ENCODE measurements around the gene GJB5. TPM values are rescaled to one million over a fixed set of nuclear protein-coding genes. Genes with fewer than 3 reads are reported as not detected.
"Not testable (repeated sequence)": the region's sequence is repeated elsewhere in the genome, so short reads cannot be mapped to it uniquely, and the experiment has no call there.

Gene GJB5
- polyA plus RNA-seq (ENCODE audit: insufficient read length): 0.39 TPM

- DNase-seq: no peak
These were observed at the start of gene GJB5 for GRCh38 chr1:34754964-34755637. TSS of gene GJB5 (plus strand) at chr1:34755047. CDS start at chr1:34757331, 2,284 bp downstream.

GRCh38 chr1:34705077-34705476, 49.8 kb upstream of the GJB5 start:
- DNase-seq: no peak

GRCh38 chr1:34708106-34708505, 46.7 kb upstream of the GJB5 start:
- DNase-seq: no peak

GRCh38 chr1:34709547-34709946, 45.3 kb upstream of the GJB5 start:
- DNase-seq: peak; percentile 5

GRCh38 chr1:34710812-34711211, 44.0 kb upstream of the GJB5 start:
- DNase-seq: no peak

GRCh38 chr1:34711485-34711884, 43.4 kb upstream of the GJB5 start:
- DNase-seq: peak; percentile 7

GRCh38 chr1:34712007-34712688, 42.7 kb upstream of the GJB5 start:
- DNase-seq: peak; percentile 31

GRCh38 chr1:34713443-34713842, 41.4 kb upstream of the GJB5 start:
- peak; percentile 75 for DNase-seq

GRCh38 chr1:34714386-34714785, 40.5 kb upstream of the GJB5 start:
- peak; percentile 28 for DNase-seq

GRCh38 chr1:34715139-34715538, 39.7 kb upstream of the GJB5 start:
- DNase-seq: no peak

GRCh38 chr1:34721241-34721640, 33.6 kb upstream of the GJB5 start:
- no peak for DNase-seq

- DNase-seq: no peak
These were observed 33.0 kb upstream of the GJB5 start for GRCh38 chr1:34721646-34722355.

- no peak for DNase-seq
These were observed 28.0 kb upstream of the GJB5 start for GRCh38 chr1:34726861-34727260.

GRCh38 chr1:34730485-34730884, 24.4 kb upstream of the GJB5 start:
- DNase-seq: no peak

GRCh38 chr1:34732831-34733230, 22.0 kb upstream of the GJB5 start:
- DNase-seq: not testable (repeated sequence)

GRCh38 chr1:34736692-34737091, 18.2 kb upstream of the GJB5 start:
- no peak for DNase-seq

GRCh38 chr1:34737236-34737635, 17.6 kb upstream of the GJB5 start:
- DNase-seq: not testable (repeated sequence)

GRCh38 chr1:34739613-34740012, 15.2 kb upstream of the GJB5 start:
- DNase-seq: no peak

GRCh38 chr1:34740161-34740868, 14.5 kb upstream of the GJB5 start:
- DNase-seq: no peak

GRCh38 chr1:34742667-34743270, 12.1 kb upstream of the GJB5 start:
- peak; percentile 64 for DNase-seq

- no peak for DNase-seq
These were observed 11.1 kb upstream of the GJB5 start for GRCh38 chr1:34743775-34744174.

- DNase-seq: no peak
These were observed 10.0 kb upstream of the GJB5 start for GRCh38 chr1:34744851-34745250.

GRCh38 chr1:34745666-34746065, 9.2 kb upstream of the GJB5 start:
- no peak for DNase-seq

All from hindlimb muscle (tissue), 1 donor.